Uterus (tissue), 4 donors: ENCODE measurements around the gene CMTR1. TPM values are rescaled to one million over a fixed set of nuclear protein-coding genes. Genes with fewer than 3 reads are reported as not detected.
"Not testable (repeated sequence)": the region's sequence is repeated elsewhere in the genome, so short reads cannot be mapped to it uniquely, and the experiment has no call there.

Source experiments
- DNase-seq, 2 donors: peaks; one replicate each; pipeline ENCODE4 v3.0.0-alpha.2; 2019 to 2020
- H3K27ac ChIP-seq, 2 donors: fragments of 200-600 bp; sonication (generic); 1 replicate in 1 of 2; 2 replicates in 1 of 2; pipeline ENCODE4 v1.5.1; 2016 to 2018
- H3K27me3 ChIP-seq, 2 donors: fragments of 200-600 bp; sonication (generic); one replicate each; pipeline ENCODE4 v1.5.1; 2018 to 2019; ENCODE audit warnings: control low read depth in 1 of 2
- H3K36me3 ChIP-seq, 2 donors: fragments of 200-600 bp; sonication (generic); one replicate each; pipeline ENCODE4 v1.5.1; 2019; ENCODE audit warnings: control low read depth in 1 of 2
- H3K4me1 ChIP-seq, 2 donors: fragments of 200-600 bp; sonication (generic); one replicate each; pipeline ENCODE4 v1.5.1; 2018 to 2019; ENCODE audit warnings: control low read depth in 1 of 2
- H3K4me3 ChIP-seq, 2 donors: fragments of 200-600 bp; sonication (generic); 1 replicate in 1 of 2; 2 replicates in 1 of 2; pipeline ENCODE4 v1.5.1; 2018 to 2019; ENCODE audit warnings: mild to moderate bottlenecking in 1 of 2
- H3K9me3 ChIP-seq, 2 donors: fragments of 200-600 bp; sonication (generic); one replicate each; pipeline ENCODE4 v1.5.1; 2019; ENCODE audit warnings: control low read depth in 1 of 2
- POLR2A ChIP-seq, 2 donors: fragments of 450-650 bp; IDR thresholded peaks; one replicate each; pipeline ENCODE4 v1.6.1; 2016; ENCODE audit warnings: antibody characterized with exemption in 2 of 2, mild to moderate bottlenecking in 1 of 2, moderate library complexity in 1 of 2
- intact Hi-C: fragments of 100-400 bp; cut with DNase I; formaldehyde crosslinking; loops from one replicate; pipeline ENCODE4 v1.15.1; 2023; ENCODE audit warnings: low total_unique reads
- total RNA-seq, 4 donors: library from RNA; depleted of rRNA in 3 of 4; stranded (reverse); fragments of >200 nt in 3 of 4; gene quantifications; one replicate each; pipeline versions ENCODE4 v1.1.0 to v1.2.4, GENCODE V29; 2014 to 2023
- TF ChIP-seq, protein P1 (sequence below), 4 experiments: fragments of 200-600 bp in 2 of 4; fragments of 450-650 bp in 2 of 4; sonication (generic) in 2 of 4; IDR thresholded peaks; one replicate each; pipeline ENCODE4 v1.5.1; 2016 to 2019; ENCODE audit warnings: antibody characterized with exemption in 4 of 4, mild to moderate bottlenecking in 2 of 4, moderate library complexity in 1 of 4
- donor health status: DM: yes; HTN: yes; CAD: no.

The CMTR1 gene
- total RNA-seq, 4 donors from 2014 or later: 5.9 to 54.9 (median 31.0) TPM

- no peaks in the 10 kb centered on the region for H3K27me3 ChIP-seq
- no peaks in the 10 kb centered on the region for H3K9me3 ChIP-seq
- H3K4me3 ChIP-seq: no peak overlapping the region
- DNase-seq: no peak
- TF ChIP-seq, protein P1, sequence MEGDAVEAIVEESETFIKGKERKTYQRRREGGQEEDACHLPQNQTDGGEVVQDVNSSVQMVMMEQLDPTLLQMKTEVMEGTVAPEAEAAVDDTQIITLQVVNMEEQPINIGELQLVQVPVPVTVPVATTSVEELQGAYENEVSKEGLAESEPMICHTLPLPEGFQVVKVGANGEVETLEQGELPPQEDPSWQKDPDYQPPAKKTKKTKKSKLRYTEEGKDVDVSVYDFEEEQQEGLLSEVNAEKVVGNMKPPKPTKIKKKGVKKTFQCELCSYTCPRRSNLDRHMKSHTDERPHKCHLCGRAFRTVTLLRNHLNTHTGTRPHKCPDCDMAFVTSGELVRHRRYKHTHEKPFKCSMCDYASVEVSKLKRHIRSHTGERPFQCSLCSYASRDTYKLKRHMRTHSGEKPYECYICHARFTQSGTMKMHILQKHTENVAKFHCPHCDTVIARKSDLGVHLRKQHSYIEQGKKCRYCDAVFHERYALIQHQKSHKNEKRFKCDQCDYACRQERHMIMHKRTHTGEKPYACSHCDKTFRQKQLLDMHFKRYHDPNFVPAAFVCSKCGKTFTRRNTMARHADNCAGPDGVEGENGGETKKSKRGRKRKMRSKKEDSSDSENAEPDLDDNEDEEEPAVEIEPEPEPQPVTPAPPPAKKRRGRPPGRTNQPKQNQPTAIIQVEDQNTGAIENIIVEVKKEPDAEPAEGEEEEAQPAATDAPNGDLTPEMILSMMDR (IDR thresholded peaks at IDR 0.05): no peak
- no peak for TF ChIP-seq POLR2A (IDR thresholded peaks at IDR 0.05)
- no peaks in the 10 kb centered on the region for H3K36me3 ChIP-seq
- no peaks in the 10 kb centered on the region for H3K4me1 ChIP-seq
- H3K27ac ChIP-seq: no peak overlapping the region
- intact Hi-C loops: no loop called here
These were observed 40.2 kb upstream of the CMTR1 start for GRCh38 chr6:37392821-37393220.

DNA sequence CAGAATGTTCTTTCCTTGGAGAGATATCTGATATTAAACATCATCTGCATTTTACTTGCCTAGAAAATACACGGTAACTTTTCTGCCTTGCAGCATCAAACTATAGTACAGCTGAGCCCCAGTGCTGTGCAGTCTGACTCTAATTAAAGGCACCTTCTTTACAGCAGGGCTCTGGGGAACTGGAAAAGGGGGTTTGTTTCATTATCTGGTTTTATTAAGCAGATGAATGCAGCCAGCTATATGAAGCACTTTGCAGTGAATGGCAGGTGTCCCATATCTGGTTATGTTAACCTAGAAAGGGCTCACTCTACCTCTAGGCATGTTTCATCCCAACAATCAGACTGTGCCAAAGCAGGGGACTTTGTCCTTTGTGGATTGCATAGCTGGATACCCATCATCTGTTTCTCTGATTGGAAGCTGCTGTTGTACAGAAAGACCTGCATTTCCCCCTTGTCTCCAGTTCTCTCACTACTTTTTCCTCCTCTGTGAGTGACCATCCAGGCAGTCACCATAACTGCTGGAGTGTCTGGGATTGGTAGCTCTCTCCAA, 39.6 kb upstream of the CMTR1 start:
- Histone ChIP-seq H3K4me3 (no peak overlapping the region), H3K9me3 (no peaks in the 10 kb centered on the region), H3K4me1 (no peaks in the 10 kb centered on the region), H3K27ac (no peak overlapping the region), H3K27me3 (no peaks in the 10 kb centered on the region), H3K36me3 (no peaks in the 10 kb centered on the region)
- no peak for TF ChIP-seq POLR2A (IDR thresholded peaks at IDR 0.05)
- TF ChIP-seq, protein P1 (IDR thresholded peaks at IDR 0.05): no peak
- no peak for DNase-seq
- intact Hi-C loops: no loop called here

DNA sequence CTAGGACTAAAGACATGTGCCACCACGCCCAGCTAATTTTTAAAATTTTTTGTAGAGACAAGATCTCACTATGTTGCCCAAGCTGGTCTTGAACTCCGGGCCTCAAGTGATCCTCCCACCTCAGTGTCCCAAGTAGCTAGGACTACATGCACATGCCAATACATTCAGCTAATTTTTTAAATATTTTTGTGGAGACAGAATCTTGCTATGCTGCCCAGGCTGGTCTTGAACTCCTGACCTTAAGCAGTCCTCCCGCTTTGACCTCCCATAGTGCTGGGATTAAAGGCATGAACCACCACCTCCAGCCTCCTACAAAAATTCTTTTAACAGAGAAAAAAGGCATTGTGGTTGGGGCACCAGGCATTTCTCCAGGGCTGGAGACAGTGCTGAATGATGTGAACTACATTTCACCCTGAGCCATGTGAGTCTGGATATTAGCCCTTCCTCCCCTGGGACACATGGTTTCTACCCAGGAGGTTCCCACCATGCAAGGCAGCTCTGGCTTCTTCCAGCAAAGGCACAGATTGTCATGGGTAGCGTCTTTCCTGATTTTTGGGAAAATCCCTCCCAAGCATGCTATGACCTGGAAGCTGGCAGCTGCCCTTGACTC, 36.3 kb upstream of the CMTR1 start:
- intact Hi-C loops: no loop called here
- Histone ChIP-seq H3K9me3 (no peaks in the 10 kb centered on the region), H3K27me3 (no peaks in the 10 kb centered on the region), H3K4me1 (no peaks in the 10 kb centered on the region), H3K27ac (no peak overlapping the region), H3K4me3 (no peak overlapping the region), H3K36me3 (no peaks in the 10 kb centered on the region)
- DNase-seq: no peak
- TF ChIP-seq, protein P1 (IDR thresholded peaks at IDR 0.05): no peak
- TF ChIP-seq POLR2A (IDR thresholded peaks at IDR 0.05): no peak

DNA sequence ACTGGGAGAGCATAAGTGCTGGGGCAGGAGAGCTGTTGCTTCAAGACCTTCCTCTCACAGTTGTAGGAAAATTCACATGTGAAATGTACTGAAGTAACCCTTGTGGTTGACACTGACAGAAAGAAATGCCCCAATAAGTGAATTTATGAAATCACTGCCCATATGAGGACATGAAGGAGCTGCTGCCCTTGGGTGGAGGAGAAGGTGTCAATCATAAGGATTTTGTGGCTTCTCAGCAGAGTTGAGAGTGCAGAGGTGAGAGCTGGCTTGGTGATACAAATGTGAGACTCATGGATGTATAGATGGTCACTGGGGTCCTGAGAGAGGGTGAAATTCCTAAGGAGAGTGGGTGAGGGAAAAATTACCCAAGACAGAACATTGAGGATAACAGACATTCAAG, 33.9 kb upstream of the CMTR1 start:
- H3K9me3 ChIP-seq: no peaks in the 10 kb centered on the region
- TF ChIP-seq, protein P1 (IDR thresholded peaks at IDR 0.05): no peak
- no peak for TF ChIP-seq POLR2A (IDR thresholded peaks at IDR 0.05)

GRCh38 chr6:37399795-37400490, 33.1 kb upstream of the CMTR1 start:
- no peaks in the 10 kb centered on the region for H3K4me1 ChIP-seq
- H3K4me3 ChIP-seq: no peak overlapping the region
- no peak for DNase-seq
- no peaks in the 10 kb centered on the region for H3K9me3 ChIP-seq
- H3K36me3 ChIP-seq: no peaks in the 10 kb centered on the region
- H3K27ac ChIP-seq: no peak overlapping the region
- TF ChIP-seq POLR2A (IDR thresholded peaks at IDR 0.05): no peak
- TF ChIP-seq, protein P1 (IDR thresholded peaks at IDR 0.05): no peak
- H3K27me3 ChIP-seq: no peaks in the 10 kb centered on the region
- intact Hi-C loops: no loop called here

More for the DNA sequence above, 33.9 kb upstream of the CMTR1 start:
- no peaks in the 10 kb centered on the region for H3K4me1 ChIP-seq
- DNase-seq: no peak
- no peak overlapping the region for H3K4me3 ChIP-seq
- no peaks in the 10 kb centered on the region for H3K36me3 ChIP-seq
- no peaks in the 10 kb centered on the region for H3K27me3 ChIP-seq
- intact Hi-C loops: no loop called here
- H3K27ac ChIP-seq: no peak overlapping the region

DNA sequence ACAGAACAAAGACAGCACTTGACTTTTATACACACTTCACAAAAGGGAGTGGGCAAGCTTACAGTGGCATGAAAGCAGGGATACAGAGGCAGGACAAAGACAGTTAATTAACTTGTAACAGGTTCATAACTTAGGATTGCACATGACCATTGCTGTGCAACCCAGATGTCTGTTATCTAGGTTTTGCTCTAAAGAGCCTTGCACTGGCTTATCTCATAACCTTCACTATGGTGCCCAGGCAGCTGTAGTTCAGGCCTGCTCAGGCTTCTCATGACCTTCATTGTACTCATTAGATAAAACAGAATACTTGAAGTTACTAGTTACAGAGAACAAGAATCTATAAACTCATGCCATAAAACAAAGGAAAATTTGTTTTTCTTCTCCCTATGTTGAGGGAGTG, 31.4 kb upstream of the CMTR1 start:
- H3K27ac ChIP-seq, H3K4me3 ChIP-seq, H3K9me3 ChIP-seq, H3K27me3 ChIP-seq, H3K36me3 ChIP-seq, intact Hi-C loops, DNase-seq, H3K4me1 ChIP-seq: not testable (repeated sequence)
